HG03521 (cell line): ENCODE measurements around the gene TMEM143.
"Not testable (repeated sequence)": the region's sequence is repeated elsewhere in the genome, so short reads cannot be mapped to it uniquely, and the experiment has no call there.

Experiments
- ATAC-seq: cut with Tn5 transposase; IDR thresholded peaks from one replicate; pipeline ENCODE4 v1.9.1; 2021; ENCODE audit warnings: mild to moderate bottlenecking, moderate library complexity; ENCODE audit not compliant: unreplicated experiment

Gene TMEM143

DNA sequence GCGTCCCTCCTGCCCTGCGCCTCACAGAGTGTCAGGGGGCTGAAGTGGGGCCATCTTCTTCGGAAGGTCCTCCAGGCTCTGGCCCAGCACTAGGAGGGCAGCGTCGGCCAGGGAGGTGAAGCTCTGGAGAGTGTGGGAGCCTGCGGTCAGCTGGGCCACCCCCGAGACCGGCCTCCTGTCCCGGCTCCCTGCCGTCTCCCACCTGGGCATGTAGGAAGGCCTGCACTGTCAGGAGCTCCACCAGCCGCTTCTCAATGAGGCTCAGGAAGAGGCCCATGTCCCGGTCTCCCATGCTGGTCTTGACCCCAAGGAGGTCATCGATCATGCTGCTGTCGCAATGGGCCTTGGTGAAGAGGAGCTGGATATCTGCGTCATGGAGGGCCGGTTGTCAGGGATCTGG, 65.8 kb downstream of the TMEM143 start:
- ATAC-seq = no peak

DNA sequence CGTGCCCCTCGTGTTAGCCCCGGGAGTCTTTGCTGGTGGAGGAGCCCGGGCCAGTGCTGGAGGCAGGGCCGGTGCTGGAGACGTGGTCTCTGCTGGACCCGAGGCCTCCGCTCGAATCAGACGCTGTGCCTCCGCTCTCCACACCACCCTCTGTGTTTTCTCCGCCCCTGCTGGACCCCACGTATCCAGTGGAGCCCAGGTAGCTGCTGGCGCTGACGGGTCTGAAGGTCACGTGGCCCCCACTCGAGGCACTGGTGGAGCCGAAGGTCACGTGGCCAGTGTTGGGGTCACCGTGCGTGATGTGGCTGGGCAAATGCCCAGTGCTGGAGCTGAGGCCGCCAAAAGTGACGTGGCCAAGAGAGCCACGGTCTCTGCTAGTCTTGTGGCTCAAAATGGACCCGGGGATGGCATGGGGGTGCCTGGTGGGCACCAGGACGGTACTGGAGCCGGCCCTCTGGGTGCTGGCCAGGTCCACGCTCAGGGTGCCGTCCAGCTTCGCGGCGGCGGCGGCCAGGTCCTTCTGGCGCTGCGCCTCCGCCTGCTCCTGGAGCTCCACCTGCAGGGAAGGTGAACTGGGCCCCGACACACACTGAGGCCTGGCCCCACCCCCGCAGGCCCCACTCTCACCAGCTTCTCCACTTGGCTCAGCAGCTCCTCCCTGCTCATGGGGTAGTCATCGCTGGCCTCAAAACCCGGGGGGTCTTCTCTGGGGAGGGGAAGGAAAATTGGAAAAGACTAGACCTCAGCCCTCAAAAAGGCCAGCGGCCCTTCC, 66.6 kb downstream of the TMEM143 start:
- no peak for ATAC-seq

DNA sequence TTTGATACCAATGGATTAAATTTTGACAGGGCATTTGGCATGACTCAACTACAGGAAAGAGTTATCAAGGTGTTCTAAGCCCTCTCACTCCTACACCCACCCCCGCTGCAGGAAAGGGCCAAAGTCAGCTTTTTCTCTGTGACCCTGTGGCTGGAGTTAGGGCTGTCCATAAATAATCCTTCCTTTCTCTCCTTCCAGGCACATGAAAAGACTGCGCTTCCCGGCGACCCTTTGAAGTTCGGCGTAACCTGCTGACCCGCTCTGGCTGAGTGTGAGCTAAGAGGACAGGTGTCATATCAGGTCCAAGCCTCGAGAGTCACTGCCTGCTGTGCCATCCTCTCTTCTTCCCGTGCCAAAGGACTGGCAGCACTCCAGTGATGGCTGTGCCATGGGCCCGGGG, 68.3 kb downstream of the TMEM143 start:
- ATAC-seq = no peak

DNA sequence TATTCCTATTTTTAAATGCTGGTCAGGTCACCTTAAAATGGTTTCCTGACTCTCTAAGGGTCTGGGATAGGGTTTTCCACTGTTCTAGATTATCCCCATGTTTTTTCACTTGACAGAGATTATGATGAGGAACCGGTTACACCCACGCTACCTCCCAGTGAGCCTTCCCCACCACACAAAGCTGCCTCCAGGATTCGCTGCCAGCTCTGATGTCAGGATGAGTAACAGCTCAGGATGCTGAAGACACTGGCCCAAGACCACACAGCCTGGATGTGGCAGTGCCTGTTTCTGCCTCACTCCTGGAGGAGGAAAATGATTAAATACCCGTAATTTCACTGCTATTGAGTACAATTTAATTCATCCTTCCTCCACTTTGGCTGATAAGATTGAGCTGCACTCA, 70.9 kb downstream of the TMEM143 start:
- ATAC-seq = no peak

DNA sequence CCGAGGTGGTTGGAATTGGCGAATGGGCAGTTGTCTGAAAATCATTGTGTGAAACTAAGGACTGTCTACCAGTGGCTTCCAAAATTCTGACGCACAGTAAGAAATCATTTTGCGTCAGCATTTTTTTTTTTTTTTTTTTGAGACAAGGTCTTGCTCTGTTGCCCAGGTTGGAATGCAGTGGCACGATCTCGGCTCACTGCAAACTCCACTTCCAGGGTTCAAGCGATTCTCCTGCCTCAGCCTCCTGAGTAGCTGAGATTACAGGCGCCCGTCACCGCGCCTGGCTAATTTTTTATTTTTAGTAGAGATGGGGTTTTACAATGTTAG, 72.3 kb downstream of the TMEM143 start:
- ATAC-seq = not testable (repeated sequence)

DNA sequence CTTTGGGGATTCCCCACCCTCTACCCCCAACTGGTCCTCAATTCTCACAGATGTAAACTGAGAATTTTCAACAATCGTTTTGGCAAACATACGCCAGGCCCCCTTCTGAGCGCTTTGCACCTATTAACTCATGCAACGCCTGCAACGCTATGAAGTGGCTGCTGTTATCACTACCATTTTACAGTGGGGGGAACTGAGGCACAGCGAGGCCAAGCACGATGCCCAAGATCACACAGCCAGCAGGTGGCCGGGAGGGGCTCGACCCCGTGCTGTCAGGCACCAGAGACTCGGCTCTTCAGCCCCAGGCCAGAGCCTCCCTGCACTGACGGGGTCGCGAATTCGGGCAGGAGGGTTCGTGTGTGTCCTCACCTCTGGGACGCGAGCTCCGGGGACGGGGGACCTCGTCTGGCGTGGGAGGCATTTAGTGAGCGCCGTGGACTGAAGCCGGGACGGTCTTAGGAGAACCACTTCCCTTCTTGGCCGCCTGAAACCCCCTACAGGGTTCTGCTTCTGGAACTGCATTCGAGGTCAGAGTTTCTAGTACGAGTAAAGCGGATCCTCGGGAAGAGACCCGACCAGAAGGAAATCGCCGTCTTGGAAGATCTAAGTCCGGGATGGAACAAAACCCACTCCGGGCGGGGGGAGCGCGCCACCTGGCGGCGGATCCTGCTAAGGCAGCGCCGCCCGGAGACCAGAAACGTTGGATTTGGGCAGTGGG, 72.8 kb downstream of the TMEM143 start:
- ATAC-seq = no peak

DNA sequence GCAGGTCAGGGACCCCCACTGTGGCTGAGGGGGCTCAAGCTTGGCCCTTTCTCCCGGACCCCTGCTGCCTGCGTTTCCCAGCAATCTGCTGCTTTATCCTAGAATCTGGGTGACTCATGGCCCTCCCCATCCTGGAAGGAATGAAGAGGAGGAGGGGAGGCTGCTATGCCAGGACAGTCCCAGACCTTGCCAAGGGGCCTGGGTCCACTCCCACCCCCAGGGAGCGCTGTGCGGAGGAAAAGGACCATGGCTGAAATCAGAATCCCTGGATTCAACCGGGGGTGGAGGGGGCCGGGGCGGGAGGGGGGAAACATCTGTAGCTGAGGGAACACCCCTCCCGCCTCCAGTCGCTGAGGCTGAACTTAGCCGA, 73.4 kb downstream of the TMEM143 start:
- ATAC-seq = no peak

DNA sequence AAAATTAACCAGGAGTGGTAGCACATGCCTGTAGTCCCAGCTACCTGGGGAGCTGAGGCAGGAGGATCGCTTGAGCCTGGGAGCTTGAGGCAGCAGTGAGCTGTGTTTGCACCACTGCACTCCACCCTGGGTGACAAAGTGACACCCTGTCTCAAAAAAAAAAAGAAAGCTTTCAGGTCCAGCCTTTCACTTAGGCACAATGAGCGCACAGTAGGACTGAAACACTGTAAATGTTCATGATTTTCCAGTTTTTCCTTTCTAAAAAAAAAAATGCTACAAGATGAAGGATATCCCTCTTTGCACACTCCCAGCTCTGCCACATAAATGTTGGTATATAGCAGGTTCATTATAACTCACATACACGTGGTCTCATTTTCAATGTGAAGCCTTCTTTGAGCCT, 76.0 kb downstream of the TMEM143 start:
- no peak for ATAC-seq

DNA sequence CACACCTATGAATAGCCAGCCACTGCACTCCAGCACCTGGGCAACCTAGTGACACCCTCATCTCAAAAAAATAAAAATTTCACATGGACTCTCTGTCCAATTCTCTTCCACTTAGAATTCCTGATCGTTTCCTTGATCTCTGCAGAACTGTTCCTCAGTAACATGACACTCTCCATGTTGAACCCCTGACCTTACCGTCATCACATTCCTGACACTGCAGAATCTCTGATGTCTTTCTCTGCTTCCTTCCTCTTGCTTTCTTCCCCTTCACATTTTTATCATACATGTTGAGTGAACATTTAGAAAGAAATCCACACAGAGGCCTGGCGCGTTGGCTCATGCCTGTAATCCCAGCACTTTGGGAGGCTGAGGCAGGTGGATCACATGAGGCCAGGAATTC, 78.8 kb downstream of the TMEM143 start:
- no peak for ATAC-seq

DNA sequence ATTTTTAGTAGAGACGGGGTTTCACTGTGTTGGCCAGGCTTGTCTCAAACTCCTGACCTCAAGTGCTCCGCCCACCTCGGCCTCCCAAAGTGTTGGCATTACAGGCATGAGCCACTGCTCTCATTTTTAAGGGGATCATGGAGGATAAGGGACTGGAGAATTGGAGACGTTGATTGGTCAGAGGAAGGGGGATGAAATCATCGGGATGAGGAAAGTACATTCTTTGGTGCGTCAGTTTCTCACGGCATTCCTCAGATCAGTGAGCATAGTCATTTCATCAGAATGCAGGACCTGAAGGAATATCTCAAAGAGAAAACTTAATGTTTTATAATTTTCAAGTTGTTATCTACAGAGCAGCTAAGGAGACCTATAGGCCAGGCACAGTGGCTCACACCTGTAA, 79.8 kb downstream of the TMEM143 start:
- no peak for ATAC-seq
